Embryonic facial prominence (tissue), 1 donor: ENCODE results near the gene KREMEN2.

Source experiments
- DNase-seq: peaks from one replicate; pipeline ENCODE4 v3.0.0-alpha.2; 2016; ENCODE audit errors: extremely low spot score

KREMEN2 gene

GRCh38 chr16:2980227-2981176 is 16.4 kb downstream of the KREMEN2 start, which contains the start of gene PKMYT1:
PKMYT1 (minus strand) TSS chr16:2980446; CDS start chr16:2979657, 789 bp downstream.
- DNase-seq: peak; percentile 77

- no peak for DNase-seq
These were observed 17.3 kb downstream of the KREMEN2 start for GRCh38 chr16:2981177-2981898.

DNA sequence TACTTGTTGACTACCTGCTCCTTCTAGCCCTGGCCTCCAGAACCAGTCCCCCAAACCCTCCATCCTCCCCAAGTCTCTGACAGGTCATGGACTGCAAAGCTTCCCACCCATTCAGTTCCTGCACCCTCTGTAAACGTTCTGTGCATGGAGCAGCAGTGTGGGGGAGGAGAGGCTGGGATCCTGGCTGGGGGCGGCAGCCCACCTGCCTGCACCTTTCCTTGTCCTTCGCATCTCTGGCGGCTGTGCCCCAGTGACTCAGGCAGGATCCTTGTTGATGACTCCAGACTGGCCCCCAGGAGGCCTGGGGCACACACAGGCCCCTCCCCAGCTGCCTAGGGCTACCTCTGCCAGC is 17.8 kb downstream of the KREMEN2 start:
- no peak for DNase-seq

- no peak for DNase-seq
These were observed 18.3 kb downstream of the KREMEN2 start for GRCh38 chr16:2982402-2982801.

DNA sequence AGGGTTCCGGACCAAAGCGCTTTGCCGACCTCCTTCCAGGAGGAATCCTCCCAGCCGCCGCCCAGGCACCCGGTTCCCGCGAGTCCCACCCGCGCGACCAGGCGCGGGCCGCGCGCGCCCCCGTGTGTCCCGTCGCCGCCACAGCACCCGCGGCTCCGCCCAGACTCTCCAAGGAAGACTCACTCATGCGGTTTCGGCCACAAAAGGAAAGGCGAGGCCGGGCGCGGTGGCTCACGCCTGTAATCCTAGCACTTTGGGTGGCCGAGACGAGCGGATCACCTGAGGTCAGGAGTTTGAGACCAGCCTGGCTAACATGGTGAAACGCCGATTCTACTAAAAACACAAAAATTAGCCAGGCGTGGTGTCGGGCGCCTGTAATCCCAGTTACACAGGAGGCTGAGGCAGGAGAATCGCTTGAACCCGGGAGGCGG is 19.6 kb downstream of the KREMEN2 start:
- DNase-seq: peak; percentile 32

DNA sequence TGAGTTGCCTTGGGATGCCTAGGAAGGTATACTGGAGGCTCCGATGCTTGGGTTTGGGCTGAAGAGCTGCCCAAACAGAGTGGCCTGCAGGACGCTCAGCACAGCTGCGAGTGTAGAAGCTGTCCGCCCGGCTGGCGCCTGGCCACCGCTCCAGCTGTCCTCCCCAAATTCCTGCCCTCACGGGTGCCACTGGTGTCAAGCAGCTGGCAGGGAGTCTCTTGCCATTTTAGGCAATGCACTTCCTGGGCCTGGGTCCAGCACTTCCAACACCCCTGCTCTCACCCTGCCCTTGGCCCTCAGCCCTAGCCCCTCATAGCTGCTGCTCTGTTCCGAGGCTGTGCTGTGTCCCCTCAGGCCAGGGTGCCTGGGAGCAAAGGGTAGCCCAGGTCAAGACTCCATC is 21.4 kb downstream of the KREMEN2 start:
- no peak for DNase-seq

- no peak for DNase-seq
These were observed 21.8 kb downstream of the KREMEN2 start for GRCh38 chr16:2985893-2986355.

DNA sequence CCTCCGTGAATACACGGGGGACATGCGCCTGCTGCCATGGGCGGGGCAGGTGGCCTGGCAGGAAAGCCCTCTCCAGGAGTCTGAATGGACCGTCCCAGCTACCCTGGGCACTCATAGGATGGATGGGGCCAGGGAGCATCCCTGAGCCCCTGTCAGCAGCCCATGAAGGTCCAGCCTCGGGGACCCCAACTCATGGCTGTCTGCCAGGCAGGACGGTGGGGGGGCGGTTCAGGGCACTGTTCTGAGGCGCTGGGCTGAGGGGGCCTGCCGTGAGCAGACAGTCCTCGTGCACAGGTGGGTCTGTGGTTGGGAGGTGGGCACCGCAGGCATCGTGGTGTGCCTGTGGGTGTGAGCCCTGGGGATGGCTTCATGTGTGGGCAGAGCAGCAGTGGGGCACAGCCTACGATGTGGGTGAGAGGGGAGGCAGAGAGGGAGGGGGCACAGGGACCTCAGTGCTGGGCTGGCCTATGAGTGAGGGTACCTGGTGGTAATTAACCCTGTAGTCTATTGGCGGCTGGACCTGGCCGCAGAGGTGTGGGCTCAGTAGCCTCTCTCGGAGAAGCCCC is 22.6 kb downstream of the KREMEN2 start:
- DNase-seq: no peak

- DNase-seq: no peak
These were observed 23.2 kb downstream of the KREMEN2 start for GRCh38 chr16:2987286-2987685.

DNA sequence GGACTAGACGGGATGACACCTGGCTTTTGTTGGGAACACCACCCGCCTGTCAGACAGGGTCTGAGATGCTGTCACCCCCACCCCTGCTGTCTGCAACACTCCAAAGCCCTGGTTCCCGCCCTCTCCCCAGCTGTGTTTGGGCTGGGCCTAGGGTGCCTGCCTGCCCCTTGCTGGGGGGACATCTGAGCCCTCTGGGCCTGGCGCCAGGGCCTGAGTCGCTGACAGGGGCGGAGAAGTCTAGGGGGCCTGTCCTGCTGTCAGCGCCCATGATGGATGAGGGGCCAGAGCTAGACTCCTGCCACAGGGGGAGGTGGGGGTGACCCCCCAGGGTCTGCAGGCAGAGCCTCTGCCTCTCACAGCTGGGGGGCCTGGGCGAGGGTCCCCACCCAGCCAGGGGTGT is 23.8 kb downstream of the KREMEN2 start:
- DNase-seq: no peak

DNA sequence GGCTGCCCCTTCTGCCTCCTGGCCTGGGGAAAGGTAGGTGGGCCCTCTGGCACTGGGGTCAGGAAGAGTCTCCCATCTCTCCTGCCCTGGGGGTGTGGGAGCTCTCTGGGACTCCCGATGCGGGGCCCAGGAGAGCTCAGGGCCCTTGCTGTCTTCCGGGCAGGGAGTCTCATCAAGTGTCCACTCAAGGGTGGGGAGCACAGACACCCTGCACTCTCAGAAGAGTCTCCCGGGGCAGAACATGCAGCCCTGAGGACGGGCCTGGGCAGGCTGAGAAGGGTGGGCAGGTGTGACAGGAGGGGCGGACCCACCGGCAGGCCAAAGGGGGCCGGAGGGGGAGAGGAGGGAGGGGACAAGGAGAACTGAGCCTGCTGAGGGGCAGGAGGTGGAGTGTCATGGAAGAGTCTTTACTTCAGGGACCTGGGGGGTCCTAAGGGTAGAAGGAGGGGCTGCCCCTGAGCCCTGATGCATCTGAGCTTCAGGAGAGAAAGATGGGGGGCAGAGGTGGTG is 24.6 kb downstream of the KREMEN2 start:
- DNase-seq: no peak

DNA sequence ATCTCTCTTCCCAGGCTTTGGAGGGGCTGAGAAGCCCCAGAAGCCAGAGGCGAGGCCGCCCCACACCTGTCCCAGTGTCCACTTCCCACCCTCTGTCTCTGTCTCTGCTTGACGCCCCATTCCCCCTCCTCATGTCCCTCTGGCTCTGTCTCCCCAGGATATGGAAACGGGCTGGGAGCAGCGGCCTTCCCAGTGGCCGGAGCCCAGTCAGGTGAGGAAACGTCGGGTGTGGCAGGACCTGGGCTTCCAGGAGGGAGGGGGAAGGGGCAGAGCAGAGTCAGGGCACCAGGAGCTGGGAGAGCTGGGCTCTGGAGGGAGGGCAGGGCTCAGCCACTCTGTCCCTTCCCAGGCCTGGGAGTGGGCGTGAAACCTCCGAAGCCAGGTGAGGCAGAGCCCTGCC is 26.8 kb downstream of the KREMEN2 start:
- DNase-seq: no peak

GRCh38 chr16:2991566-2992261 is 27.6 kb downstream of the KREMEN2 start:
- DNase-seq: no peak

- DNase-seq: no peak
These were observed 28.5 kb downstream of the KREMEN2 start for GRCh38 chr16:2992383-2993081.

GRCh38 chr16:2996298-2996697 is 32.2 kb downstream of the KREMEN2 start:
- DNase-seq: no peak

- no peak for DNase-seq
These were observed 35.9 kb downstream of the KREMEN2 start for GRCh38 chr16:2999929-3000328.

DNA sequence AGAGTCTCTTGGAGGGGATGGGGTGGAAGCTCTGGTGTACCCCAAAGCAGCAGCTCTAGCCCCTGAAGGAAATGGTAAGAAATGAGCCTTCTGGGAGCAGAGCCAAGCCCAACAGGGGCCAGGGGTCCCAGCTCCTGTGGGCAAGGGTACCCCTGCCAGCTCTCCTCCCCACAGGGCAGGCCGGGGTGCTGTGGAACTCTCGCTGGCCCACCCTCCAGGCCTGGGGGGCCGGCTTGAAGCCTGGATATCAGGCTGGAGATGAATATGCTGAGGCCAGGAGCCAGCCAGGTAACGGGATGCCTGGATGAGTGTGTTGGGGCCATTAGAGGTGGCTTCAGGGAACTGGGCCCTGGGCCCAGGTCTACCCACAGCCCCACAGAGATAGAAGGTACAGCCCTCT is 36.5 kb downstream of the KREMEN2 start:
- DNase-seq: no peak

DNA sequence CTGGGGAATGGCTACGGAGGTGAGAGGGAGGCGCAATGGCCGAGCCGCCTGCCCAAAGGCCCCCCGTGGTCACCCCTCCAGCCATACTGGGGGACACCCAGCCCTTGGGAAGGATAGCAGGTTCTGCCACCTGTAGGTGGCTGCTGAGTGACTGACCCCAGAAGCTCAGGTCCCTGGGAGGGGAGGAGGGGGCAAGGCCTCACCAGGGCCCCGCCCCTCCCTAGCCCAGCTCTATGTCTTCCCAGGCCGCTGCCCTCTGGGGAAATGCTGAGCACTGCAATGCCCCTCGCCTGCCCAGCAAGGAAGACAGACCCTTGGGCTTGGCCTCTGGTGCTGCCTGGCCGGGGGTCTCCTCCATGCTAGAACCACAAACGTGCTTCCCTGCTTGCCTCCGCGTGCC is 37.2 kb downstream of the KREMEN2 start:
- DNase-seq: no peak

GRCh38 chr16:3003582-3004270 is 39.7 kb downstream of the KREMEN2 start:
- DNase-seq: peak; percentile 90

DNA sequence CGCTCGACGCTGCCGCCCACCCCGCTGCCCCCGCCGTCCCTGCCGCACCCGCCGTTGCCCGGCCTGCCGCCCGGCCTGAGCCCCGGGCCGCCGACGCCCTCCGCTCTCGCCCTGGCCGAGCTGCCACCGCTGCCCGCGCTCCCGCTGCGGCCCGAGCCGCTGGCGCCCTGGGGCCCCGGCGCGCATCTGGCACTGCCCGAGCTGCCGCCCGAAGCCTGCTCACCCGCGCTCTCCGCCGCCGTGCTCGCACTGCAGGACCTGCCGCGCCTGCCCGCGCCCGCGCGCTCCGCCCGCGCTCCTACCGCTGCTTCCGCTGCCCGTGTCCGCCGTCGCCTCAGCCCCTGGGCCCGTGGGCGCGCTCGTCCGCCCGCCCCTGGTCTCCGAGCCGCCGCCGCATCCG is 40.2 kb downstream of the KREMEN2 start:
- no peak for DNase-seq
